ENCODE data around the gene RTN4R.

The RTN4R gene

DNA sequence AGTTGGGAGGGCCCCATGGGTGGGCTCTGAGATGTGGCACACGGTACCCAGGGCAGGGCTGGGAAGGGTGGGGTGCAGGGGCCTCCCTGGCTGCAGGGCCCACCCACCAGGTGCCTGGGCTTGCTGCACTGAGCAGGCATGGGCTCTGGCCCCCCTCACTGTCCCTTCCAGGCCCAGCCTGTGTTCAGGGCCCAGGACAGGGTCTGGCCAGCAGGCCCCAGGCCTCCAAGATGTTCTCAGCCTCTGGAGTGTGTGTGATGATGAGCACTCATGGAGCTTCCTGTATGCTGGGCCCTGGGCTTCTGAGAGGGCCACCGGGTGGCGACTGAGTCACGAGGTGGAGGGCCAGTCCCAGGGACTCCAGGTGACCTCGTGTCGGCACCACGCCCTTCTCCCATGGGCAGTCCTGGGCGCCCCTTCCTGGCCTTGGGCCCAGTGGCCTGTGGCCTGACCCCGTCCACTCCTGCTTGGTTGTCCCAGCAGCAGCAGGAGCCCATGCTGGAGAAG is 61.4 kb downstream of the RTN4R start:
- in situ Hi-C loops (cut with HindIII; ENCODE audit: low sequenced_read_pairs): no loop called here
- no peak for DNase-seq (ENCODE audit: low read depth, low spot score)
- TF ChIP-seq, protein P1, sequence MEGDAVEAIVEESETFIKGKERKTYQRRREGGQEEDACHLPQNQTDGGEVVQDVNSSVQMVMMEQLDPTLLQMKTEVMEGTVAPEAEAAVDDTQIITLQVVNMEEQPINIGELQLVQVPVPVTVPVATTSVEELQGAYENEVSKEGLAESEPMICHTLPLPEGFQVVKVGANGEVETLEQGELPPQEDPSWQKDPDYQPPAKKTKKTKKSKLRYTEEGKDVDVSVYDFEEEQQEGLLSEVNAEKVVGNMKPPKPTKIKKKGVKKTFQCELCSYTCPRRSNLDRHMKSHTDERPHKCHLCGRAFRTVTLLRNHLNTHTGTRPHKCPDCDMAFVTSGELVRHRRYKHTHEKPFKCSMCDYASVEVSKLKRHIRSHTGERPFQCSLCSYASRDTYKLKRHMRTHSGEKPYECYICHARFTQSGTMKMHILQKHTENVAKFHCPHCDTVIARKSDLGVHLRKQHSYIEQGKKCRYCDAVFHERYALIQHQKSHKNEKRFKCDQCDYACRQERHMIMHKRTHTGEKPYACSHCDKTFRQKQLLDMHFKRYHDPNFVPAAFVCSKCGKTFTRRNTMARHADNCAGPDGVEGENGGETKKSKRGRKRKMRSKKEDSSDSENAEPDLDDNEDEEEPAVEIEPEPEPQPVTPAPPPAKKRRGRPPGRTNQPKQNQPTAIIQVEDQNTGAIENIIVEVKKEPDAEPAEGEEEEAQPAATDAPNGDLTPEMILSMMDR (IDR thresholded peaks at IDR 0.05; ENCODE audit: low read depth, low read length): no peak
- H3K4me3 ChIP-seq (ENCODE audit: low read depth, low read length): peak overlapping the region; percentile 55

DNA sequence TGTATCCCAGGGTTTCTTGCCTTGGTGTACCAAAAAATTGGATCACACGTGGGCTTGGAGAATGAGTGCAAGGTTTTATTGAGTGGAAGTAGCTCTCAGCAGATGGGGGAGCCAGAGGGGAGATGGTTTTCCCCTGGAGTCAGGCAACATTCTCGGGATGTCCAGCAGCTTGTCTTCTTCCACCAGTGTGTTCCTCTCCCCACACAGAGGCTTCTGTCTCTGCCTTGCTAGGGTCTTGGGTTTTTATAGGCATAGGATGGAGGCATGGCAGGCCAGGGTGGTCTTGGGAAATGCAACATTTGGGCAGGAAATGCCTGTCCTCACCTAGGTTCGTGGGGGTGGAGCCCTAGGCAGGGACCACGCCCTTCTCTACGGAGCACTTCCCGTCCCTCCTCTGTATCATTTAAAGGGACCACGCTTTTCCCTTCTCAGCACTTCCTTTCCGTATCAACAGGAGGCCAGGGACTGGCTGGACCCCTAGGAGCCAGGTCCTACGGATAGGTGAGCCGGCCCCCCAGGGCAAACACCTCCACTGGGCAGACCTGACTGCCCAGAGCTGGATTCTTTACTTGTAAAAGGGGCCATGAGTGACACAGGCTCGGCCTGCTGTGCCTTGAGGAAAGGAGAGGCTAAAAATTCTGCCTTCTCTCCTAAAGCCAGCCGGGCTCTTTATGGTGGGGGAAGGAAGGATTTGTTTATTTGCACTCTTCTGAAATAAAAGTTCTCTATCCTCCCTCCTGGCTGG is 62.0 kb downstream of the RTN4R start:
- H3K4me3 ChIP-seq (ENCODE audit: low read depth, low read length): peak overlapping the region; percentile 55
- TF ChIP-seq, protein P1 (IDR thresholded peaks at IDR 0.05; ENCODE audit: low read depth, low read length): no peak
- in situ Hi-C loops (cut with HindIII; ENCODE audit: low sequenced_read_pairs): no loop called here
- peak; percentile 54 for DNase-seq (ENCODE audit: low read depth, low spot score)

DNA sequence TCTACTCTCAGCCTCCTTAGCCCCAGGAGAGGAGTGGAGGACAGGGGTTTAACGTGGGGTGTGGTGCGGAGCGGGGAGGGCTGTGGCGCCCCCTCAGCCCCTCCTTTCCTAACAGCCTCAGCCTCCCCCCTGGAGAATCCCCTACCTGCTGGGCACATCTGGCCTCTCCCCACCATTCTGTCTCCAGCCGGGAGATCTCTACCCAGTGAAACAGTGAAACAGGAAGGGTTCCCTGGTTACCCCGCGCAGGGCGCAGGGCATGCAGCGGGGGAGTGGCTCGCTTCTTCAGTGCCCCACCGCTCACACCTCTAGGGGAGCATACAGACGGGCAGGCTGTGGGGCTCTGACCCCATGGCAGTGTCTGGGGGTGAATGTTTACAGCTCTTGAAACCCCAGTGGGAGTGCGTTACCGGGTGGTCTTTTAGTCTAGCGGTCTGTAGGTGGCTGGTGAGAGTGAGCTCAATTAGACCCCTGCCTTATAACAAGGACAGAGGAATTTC is 62.6 kb downstream of the RTN4R start:
- H3K4me3 ChIP-seq (ENCODE audit: low read depth, low read length): no peak overlapping the region
- TF ChIP-seq, protein P1 (IDR thresholded peaks at IDR 0.05; ENCODE audit: low read depth, low read length): no peak
- in situ Hi-C loops (cut with HindIII; ENCODE audit: low sequenced_read_pairs): no loop called here
- DNase-seq (ENCODE audit: low read depth, low spot score): no peak

DNA sequence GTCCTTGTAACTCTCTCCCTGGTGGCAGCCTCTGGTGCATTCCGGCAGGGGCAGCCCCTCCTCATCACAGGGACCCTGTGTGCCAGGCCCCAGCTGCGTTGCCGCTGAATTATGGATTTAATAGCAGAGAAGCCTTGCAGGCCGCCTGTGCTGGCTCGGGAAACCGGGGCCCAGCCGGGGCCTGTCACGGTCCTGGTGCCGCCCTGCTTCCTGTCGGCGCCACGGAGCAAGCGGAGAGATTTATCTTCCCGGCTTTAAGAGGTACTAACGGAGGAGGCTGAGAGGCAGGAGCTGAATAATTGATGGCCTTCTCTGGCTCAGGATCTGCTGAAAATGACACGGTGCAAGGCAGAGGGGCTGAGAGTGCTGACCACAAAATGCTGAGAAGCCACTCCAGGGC is 63.3 kb downstream of the RTN4R start:
- in situ Hi-C loops (cut with HindIII; ENCODE audit: low sequenced_read_pairs): no loop called here

DNA sequence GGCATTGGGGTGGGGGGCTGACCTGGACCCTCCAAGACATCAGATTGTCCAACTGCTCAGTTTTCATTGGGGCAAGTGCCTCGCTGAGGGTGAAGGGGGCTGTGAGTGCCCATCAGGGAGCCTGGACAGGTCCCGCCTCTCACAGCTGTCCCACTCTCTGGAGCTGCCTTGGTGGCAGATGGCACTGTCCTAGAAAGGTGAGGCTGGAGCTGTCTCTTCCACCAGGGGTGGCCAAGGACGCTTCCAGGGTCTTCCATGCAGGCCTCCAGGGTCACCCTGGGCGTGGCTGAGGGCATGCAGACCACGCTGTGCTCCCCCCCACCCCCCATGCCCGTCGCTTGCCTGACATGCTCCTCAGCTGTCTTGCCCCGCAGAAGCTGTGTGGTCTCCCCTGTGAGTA is 63.8 kb downstream of the RTN4R start:
- no peak overlapping the region for H3K4me3 ChIP-seq (ENCODE audit: low read depth, low read length)
- TF ChIP-seq, protein P1 (IDR thresholded peaks at IDR 0.05; ENCODE audit: low read depth, low read length): no peak
- DNase-seq (ENCODE audit: low read depth, low spot score): no peak
- in situ Hi-C loops (cut with HindIII; ENCODE audit: low sequenced_read_pairs): no loop called here

More for the DNA sequence above, 63.3 kb downstream of the RTN4R start:
- TF ChIP-seq, protein P1 (IDR thresholded peaks at IDR 0.05; ENCODE audit: low read depth, low read length): no peak
- DNase-seq (ENCODE audit: low read depth, low spot score): no peak
- H3K4me3 ChIP-seq (ENCODE audit: low read depth, low read length): no peak overlapping the region

DNA sequence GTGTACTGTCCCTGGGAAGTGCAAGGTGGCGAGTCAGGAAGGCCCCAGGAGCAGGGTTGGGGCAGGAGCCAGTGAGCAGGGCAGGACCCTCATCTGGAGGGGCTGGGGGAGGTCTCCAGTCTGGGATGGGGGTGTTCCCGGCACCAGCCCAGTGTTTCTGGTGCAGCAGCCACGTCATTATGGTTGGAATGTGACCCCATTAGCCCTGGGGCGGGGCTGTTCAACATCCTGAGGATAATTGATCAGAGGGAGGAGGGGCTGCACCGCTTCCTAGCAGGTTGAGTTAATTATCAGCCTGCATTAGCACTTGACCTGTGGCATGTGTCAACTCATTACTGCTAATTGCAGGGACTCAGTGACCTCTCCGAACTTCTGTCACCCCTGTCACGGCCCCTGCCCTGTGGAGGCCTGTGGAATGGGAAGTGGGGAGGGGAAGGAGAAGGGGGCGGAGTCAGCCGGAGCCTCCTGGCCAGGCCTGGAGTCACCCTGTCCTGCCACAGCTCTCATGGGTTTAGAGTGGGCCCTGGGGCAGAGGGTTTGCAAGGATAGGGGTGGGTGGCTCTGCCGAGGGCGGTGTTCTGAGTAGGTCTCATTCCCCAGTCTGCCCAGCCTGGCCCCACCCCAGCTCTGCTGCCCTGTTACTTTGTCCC is 64.4 kb downstream of the RTN4R start:
- in situ Hi-C loops (cut with HindIII; ENCODE audit: low sequenced_read_pairs): no loop called here
- no peak overlapping the region for H3K4me3 ChIP-seq (ENCODE audit: low read depth, low read length)
- TF ChIP-seq, protein P1 (IDR thresholded peaks at IDR 0.05; ENCODE audit: low read depth, low read length): no peak
- peak; percentile 15 for DNase-seq (ENCODE audit: low read depth, low spot score)
